Panc1 (cell line): ENCODE results near the gene NGF.

Experiments used
- CTCF ChIP-seq: fragments of 450-650 bp; IDR thresholded peaks from 2 replicates; pipeline ENCODE4 v1.5.1; 2017; ENCODE audit warnings: mild to moderate bottlenecking
- TCF7L2 ChIP-seq: IDR thresholded peaks from 2 replicates; pipeline ENCODE4 v1.6.1; 2011; ENCODE audit warnings: mild to moderate bottlenecking, low read depth, low read length, inconsistent platforms

GRCh38 chr1:115281143-115281542, 56.9 kb downstream of the NGF start:
- TF ChIP-seq CTCF, result no peak
- TF ChIP-seq TCF7L2, result no peak
